Activated CD8-positive, alpha-beta memory T cell treated with anti-CD3 and anti-CD28 coated beads, Interleukin-2, amount 10 ng/mL, durations not matched to agents 7 days and 5 days (primary cell): ENCODE measurements around the gene STK16. TPM values are rescaled to one million over a fixed set of nuclear protein-coding genes. Genes with fewer than 3 reads are reported as not detected.

ENCODE experiments used
- ATAC-seq: fragments of 150-1000 bp; cut with Tn5 transposase; one replicate; pipeline ENCODE4 v1.10.0; 2021; ENCODE audit warnings: moderate library complexity
- CTCF ChIA-PET: fragments of 350-600 bp; sonication (Branson Sonifier 250); formaldehyde crosslinking; loops from one replicate; lab custom pipeline; 2021; ENCODE audit warnings: antibody characterized with exemption; lab: Charles Lee
- DNase-seq: peaks from one replicate; pipeline ENCODE4 v3.0.0-alpha.2; 2020
- H3K27ac Mint-ChIP-seq: one replicate; pipeline ENCODE4 v1.8.0; 2021; ENCODE audit warnings: mild to moderate bottlenecking, mixed read lengths
- H3K27me3 Mint-ChIP-seq: one replicate; pipeline ENCODE4 v1.8.0; 2021; ENCODE audit warnings: mixed read lengths
- H3K36me3 Mint-ChIP-seq: one replicate; pipeline ENCODE4 v1.8.0; 2021; ENCODE audit warnings: mild to moderate bottlenecking, mixed read lengths
- H3K4me1 Mint-ChIP-seq: one replicate; pipeline ENCODE4 v1.8.0; 2021; ENCODE audit warnings: mixed read lengths
- H3K4me3 Mint-ChIP-seq: one replicate; pipeline ENCODE4 v1.8.0; 2021; ENCODE audit warnings: mild to moderate bottlenecking, moderate library complexity, mixed read lengths
- H3K9me3 Mint-ChIP-seq: one replicate; pipeline ENCODE4 v1.8.0; 2022; ENCODE audit warnings: low read depth, mixed read lengths
- total RNA-seq, 2 experiments: library from RNA; stranded (reverse); gene quantifications; one replicate each; pipeline ENCODE4 v1.2.3, GENCODE V29; 2021

Gene STK16
- total RNA-seq, 2 experiments from 2014 or later, result 37.3 to 41.7 TPM

GRCh38 chr2:219218217-219218731 lies 27.0 kb upstream of the STK16 start:
- CTCF ChIA-PET, result interaction anchor here (1.2 to 7.9 kb wide), 11 partner anchors 12 to 77 kb away, joined by 3 to 92 read pairs (median 5); partner anchors contain the start of genes ANKZF1, ATG9A, NHEJ1 and TUBA4B
- H3K36me3 Mint-ChIP-seq, result peaks cover 11% of the 10 kb centered on the region
- H3K27me3 Mint-ChIP-seq, result no peaks in the 10 kb centered on the region
- H3K27ac Mint-ChIP-seq, result peak overlapping the region; percentile 72
- peaks cover 26% of the 10 kb centered on the region for H3K4me1 Mint-ChIP-seq
- peak overlapping the region; percentile 76 for H3K4me3 Mint-ChIP-seq
- DNase-seq, result no peak
- no peaks in the 10 kb centered on the region for H3K9me3 Mint-ChIP-seq
- peak; percentile 57 for ATAC-seq

- DNase-seq (peak; percentile 89), ATAC-seq (peak; percentile 78)
These were observed 26.3 kb upstream of the STK16 start, which contains the start of gene ABCB6 for GRCh38 chr2:219218732-219219701. ABCB6 (minus strand) TSS chr2:219218958; CDS start chr2:219218673, 285 bp downstream.

GRCh38 chr2:219219784-219220532 lies 25.3 kb upstream of the STK16 start:
- no peak for ATAC-seq
- Mint-ChIP-seq H3K4me3 (no peak overlapping the region), H3K27me3 (no peaks in the 10 kb centered on the region), H3K27ac (no peak overlapping the region), H3K4me1 (peaks cover 25% of the 10 kb centered on the region), H3K36me3 (peaks cover 22% of the 10 kb centered on the region), H3K9me3 (no peaks in the 10 kb centered on the region)
- CTCF ChIA-PET, result interaction anchor here (1.1 to 4.7 kb wide), 5 partner anchors 47 to 75 kb away, joined by 4 to 26 read pairs (median 5); no protein-coding TSS in a partner anchor
- no peak for DNase-seq

More at GRCh38 chr2:219218732-219219701, 26.3 kb upstream of the STK16 start, which contains the start of gene ABCB6:
- Mint-ChIP-seq H3K4me3 (peak within 1 kb of the TSS; percentile 76), H3K27me3 (no peaks in the 10 kb centered on the region), H3K36me3 (peaks cover 18% of the 10 kb centered on the region), H3K27ac (peak within 1 kb of the TSS; percentile 72), H3K4me1 (peaks cover 25% of the 10 kb centered on the region), H3K9me3 (no peaks in the 10 kb centered on the region)
- CTCF ChIA-PET, result interaction anchor here (1.1 to 4.7 kb wide), 11 partner anchors 11 to 76 kb away, joined by 3 to 26 read pairs (median 5); partner anchors contain the start of genes ANKZF1, ATG9A, TUBA4B and ZFAND2B

GRCh38 chr2:219220652-219221402 lies 24.5 kb upstream of the STK16 start:
- DNase-seq (no peak), ATAC-seq (no peak)
- Mint-ChIP-seq H3K36me3 (peaks cover 29% of the 10 kb centered on the region), H3K27ac (no peak overlapping the region), H3K4me1 (peaks cover 32% of the 10 kb centered on the region), H3K9me3 (no peaks in the 10 kb centered on the region), H3K27me3 (no peaks in the 10 kb centered on the region), H3K4me3 (no peak overlapping the region)
- CTCF ChIA-PET, result interaction anchor here (0.9 kb wide), 1 partner anchor 51 kb away, joined by 3 read pairs; the partner anchor contains the start of gene SLC23A3

GRCh38 chr2:219221957-219222518 lies 23.2 kb upstream of the STK16 start:
- ATAC-seq (no peak), DNase-seq (no peak)
- H3K36me3 Mint-ChIP-seq, result peaks cover 34% of the 10 kb centered on the region
- no peak overlapping the region for H3K4me3 Mint-ChIP-seq
- no peaks in the 10 kb centered on the region for H3K27me3 Mint-ChIP-seq
- no peaks in the 10 kb centered on the region for H3K9me3 Mint-ChIP-seq
- H3K27ac Mint-ChIP-seq, result no peak overlapping the region
- CTCF ChIA-PET, result interaction anchor here (0.9 to 1.6 kb wide), 3 partner anchors 52 to 164 kb away, joined by 3 to 7 read pairs (median 3); partner anchors contain the start of gene SLC23A3
- peaks cover 29% of the 10 kb centered on the region for H3K4me1 Mint-ChIP-seq

GRCh38 chr2:219223831-219224610 lies 21.3 kb upstream of the STK16 start:
- no peak for DNase-seq
- H3K9me3 Mint-ChIP-seq, result no peaks in the 10 kb centered on the region
- no peak for ATAC-seq
- H3K4me3 Mint-ChIP-seq, result no peak overlapping the region
- H3K36me3 Mint-ChIP-seq, result peaks cover 37% of the 10 kb centered on the region
- CTCF ChIA-PET, result no interaction called here
- H3K4me1 Mint-ChIP-seq, result peaks cover 34% of the 10 kb centered on the region
- no peak overlapping the region for H3K27ac Mint-ChIP-seq
- H3K27me3 Mint-ChIP-seq, result no peaks in the 10 kb centered on the region

- Mint-ChIP-seq H3K4me1 (peaks cover 35% of the 10 kb centered on the region), H3K36me3 (peaks cover 36% of the 10 kb centered on the region), H3K27ac (peak overlapping the region; percentile 24), H3K27me3 (no peaks in the 10 kb centered on the region), H3K9me3 (no peaks in the 10 kb centered on the region), H3K4me3 (no peak overlapping the region)
- DNase-seq, result no peak
- CTCF ChIA-PET, result no interaction called here
- ATAC-seq, result no peak
These were observed 19.9 kb upstream of the STK16 start for GRCh38 chr2:219225350-219225749.

GRCh38 chr2:219228041-219228910 lies 17.0 kb upstream of the STK16 start:
- ATAC-seq (no peak), DNase-seq (no peak)
- peak overlapping the region; percentile 81 for H3K27ac Mint-ChIP-seq
- CTCF ChIA-PET, result interaction anchor here (1.1 to 3.3 kb wide), 14 partner anchors 11 to 381 kb away, joined by 3 to 24 read pairs (median 7); partner anchors contain the start of genes ABCB6, GLB1L, STK16 and TUBA4B
- peaks cover 61% of the 10 kb centered on the region for H3K4me1 Mint-ChIP-seq
- H3K9me3 Mint-ChIP-seq, result no peaks in the 10 kb centered on the region
- peak overlapping the region; percentile 98 for H3K4me3 Mint-ChIP-seq
- no peaks in the 10 kb centered on the region for H3K27me3 Mint-ChIP-seq
- peaks cover 51% of the 10 kb centered on the region for H3K36me3 Mint-ChIP-seq

GRCh38 chr2:219228911-219229304 lies 16.4 kb upstream of the STK16 start:
- H3K27me3 Mint-ChIP-seq, result no peaks in the 10 kb centered on the region
- H3K4me3 Mint-ChIP-seq, result peak overlapping the region; percentile 98
- peak overlapping the region; percentile 81 for H3K27ac Mint-ChIP-seq
- H3K36me3 Mint-ChIP-seq, result peaks cover 52% of the 10 kb centered on the region
- H3K9me3 Mint-ChIP-seq, result no peaks in the 10 kb centered on the region
- DNase-seq, result no peak
- peaks cover 65% of the 10 kb centered on the region for H3K4me1 Mint-ChIP-seq
- ATAC-seq, result no peak
- CTCF ChIA-PET, result interaction anchor here (1.0 to 3.3 kb wide), 14 partner anchors 11 to 382 kb away, joined by 3 to 24 read pairs (median 8); partner anchors contain the start of genes ABCB6, CNPPD1, GLB1L and STK16

- DNase-seq, result peak; percentile 100
- no peaks in the 10 kb centered on the region for H3K9me3 Mint-ChIP-seq
- H3K36me3 Mint-ChIP-seq, result peaks cover 54% of the 10 kb centered on the region
- CTCF ChIA-PET, result interaction anchor here (0.7 to 3.3 kb wide), 19 partner anchors 10 to 382 kb away, joined by 3 to 24 read pairs (median 7); partner anchors contain the start of genes ABCB6, CNPPD1, GLB1L and NHEJ1
- ATAC-seq, result peak; percentile 98
- peak within 1 kb of the TSS; percentile 95 for H3K27ac Mint-ChIP-seq
- peaks cover 65% of the 10 kb centered on the region for H3K4me1 Mint-ChIP-seq
- H3K27me3 Mint-ChIP-seq, result no peaks in the 10 kb centered on the region
- H3K4me3 Mint-ChIP-seq, result peak within 1 kb of the TSS; percentile 98
These were observed 15.8 kb upstream of the STK16 start, which contains the start of the genes ANKZF1 and ATG9A for GRCh38 chr2:219229305-219230058. ANKZF1 (plus strand) TSS chr2:219229806; CDS start chr2:219230258, 452 bp downstream. ATG9A (minus strand) TSS chr2:219229636; CDS start chr2:219228024, 1,612 bp downstream.
